Naive thymus-derived CD4-positive, alpha-beta T cell (primary cell): ENCODE data around the gene EPAS1. TPM values are rescaled to one million over a fixed set of nuclear protein-coding genes. Genes with fewer than 3 reads are reported as not detected.
A peak's percentile ranks its signal among the peaks of the same experiment; 100 is the strongest.

Experiments used
- ATAC-seq: fragments of 150-1000 bp; cut with Tn5 transposase; 2 replicates; pipeline ENCODE4 v1.10.0; 2021; ENCODE audit warnings: mild to moderate bottlenecking, moderate library complexity
- CTCF ChIA-PET: fragments of 350-600 bp; sonication (Branson Sonifier 250); formaldehyde crosslinking; loops from one replicate; lab custom pipeline; 2021; ENCODE audit warnings: antibody characterized with exemption; lab: Charles Lee
- POLR2A ChIA-PET: fragments of 350-600 bp; sonication (Branson Sonifier 250); formaldehyde crosslinking; loops from one replicate; lab custom pipeline; 2021; ENCODE audit warnings: antibody characterized with exemption, inconsistent platforms; lab: Charles Lee
- DNase-seq, 9 donors: peaks; one replicate each; pipeline versions ENCODE4 v3.0.0 to v3.0.0-alpha.2; 2020 to 2022; ENCODE audit warnings: mixed read lengths in 1 of 9
- H3K27ac ChIP-seq: one replicate; pipeline ENCODE4 v1.7.0; 2013; ENCODE audit warnings: mild to moderate bottlenecking, low read depth, low read length, moderate library complexity
- H3K27me3 ChIP-seq, 2 donors: one replicate each; pipeline ENCODE4 v1.7.0; 2013; ENCODE audit warnings: low read length in 2 of 2, mild to moderate bottlenecking in 2 of 2, moderate library complexity in 2 of 2; ENCODE audit not compliant: control insufficient read depth in 2 of 2, insufficient read depth in 2 of 2
- H3K36me3 ChIP-seq, 3 experiments: 1 replicate in 2 of 3; 2 replicates in 1 of 3; pipeline ENCODE4 v1.7.0; 2013; ENCODE audit warnings: low read length in 3 of 3, mild to moderate bottlenecking in 3 of 3, moderate library complexity in 1 of 3; ENCODE audit not compliant: insufficient read depth in 3 of 3, control insufficient read depth in 2 of 3
- H3K4me1 ChIP-seq, 2 donors: one replicate each; pipeline ENCODE4 v1.7.0; 2013; ENCODE audit warnings: low read length in 2 of 2, mild to moderate bottlenecking in 2 of 2, moderate library complexity in 1 of 2; ENCODE audit not compliant: control insufficient read depth in 2 of 2, insufficient read depth in 2 of 2
- H3K4me3 ChIP-seq: 2 replicates; pipeline ENCODE4 v1.7.0; 2013; ENCODE audit warnings: mild to moderate bottlenecking, low read length
- H3K9me3 ChIP-seq, 3 experiments: 1 replicate in 2 of 3; 2 replicates in 1 of 3; pipeline ENCODE4 v1.7.0; 2013; ENCODE audit warnings: low read length in 3 of 3; ENCODE audit not compliant: control insufficient read depth in 2 of 3
- H3K27ac Mint-ChIP-seq, 9 donors: one replicate each; pipeline ENCODE4 v1.8.0; 2020 to 2022; ENCODE audit warnings: mixed read lengths in 9 of 9, mild to moderate bottlenecking in 8 of 9, moderate library complexity in 5 of 9, inconsistent platforms in 2 of 9
- H3K27me3 Mint-ChIP-seq, 5 donors: one replicate each; pipeline ENCODE4 v1.8.0; 2021 to 2022; ENCODE audit warnings: mixed read lengths in 5 of 5, mild to moderate bottlenecking in 1 of 5
- H3K36me3 Mint-ChIP-seq, 5 donors: one replicate each; pipeline ENCODE4 v1.8.0; 2020 to 2022; ENCODE audit warnings: mixed read lengths in 5 of 5, mild to moderate bottlenecking in 3 of 5, inconsistent platforms in 1 of 5
- H3K4me1 Mint-ChIP-seq, 7 donors: one replicate each; pipeline ENCODE4 v1.8.0; 2020 to 2022; ENCODE audit warnings: mixed read lengths in 7 of 7, mild to moderate bottlenecking in 3 of 7, inconsistent platforms in 1 of 7
- H3K4me3 Mint-ChIP-seq, 10 donors: one replicate each; pipeline ENCODE4 v1.8.0; 2020 to 2022; ENCODE audit warnings: mild to moderate bottlenecking in 10 of 10, mixed read lengths in 10 of 10, moderate library complexity in 6 of 10, inconsistent platforms in 2 of 10
- H3K9me3 Mint-ChIP-seq, 11 donors: one replicate each; pipeline ENCODE4 v1.8.0; 2020 to 2022; ENCODE audit warnings: mixed read lengths in 11 of 11, mild to moderate bottlenecking in 4 of 11, inconsistent platforms in 1 of 11, moderate library complexity in 1 of 11
- intact Hi-C, 2 donors: fragments of 100-400 bp; cut with micrococcal nuclease; formaldehyde crosslinking; loops; one replicate each; pipeline ENCODE4 v1.15.1; 2023
- polyA plus RNA-seq, 2 donors: library from polyadenylated mRNA; unstranded; fragments of 300-500 nt; fragmentation: Illumina TruSeq; gene quantifications; one replicate each; pipeline ENCODE4 v1.2.3, GENCODE V29; 2021
- total RNA-seq, 6 experiments: library from RNA in 5 of 6; stranded (reverse) in 5 of 6; gene quantifications; 1 replicate in 5 of 6; 2 replicates in 1 of 6; pipeline ENCODE4 v1.2.3 and lab custom pipeline; 2021 to 2026

The EPAS1 gene
- total and polyA plus RNA-seq, 7 experiments from 2014 or later, result 0.18 to 17.0 (median 4.7) TPM; not detected in 1

DNA sequence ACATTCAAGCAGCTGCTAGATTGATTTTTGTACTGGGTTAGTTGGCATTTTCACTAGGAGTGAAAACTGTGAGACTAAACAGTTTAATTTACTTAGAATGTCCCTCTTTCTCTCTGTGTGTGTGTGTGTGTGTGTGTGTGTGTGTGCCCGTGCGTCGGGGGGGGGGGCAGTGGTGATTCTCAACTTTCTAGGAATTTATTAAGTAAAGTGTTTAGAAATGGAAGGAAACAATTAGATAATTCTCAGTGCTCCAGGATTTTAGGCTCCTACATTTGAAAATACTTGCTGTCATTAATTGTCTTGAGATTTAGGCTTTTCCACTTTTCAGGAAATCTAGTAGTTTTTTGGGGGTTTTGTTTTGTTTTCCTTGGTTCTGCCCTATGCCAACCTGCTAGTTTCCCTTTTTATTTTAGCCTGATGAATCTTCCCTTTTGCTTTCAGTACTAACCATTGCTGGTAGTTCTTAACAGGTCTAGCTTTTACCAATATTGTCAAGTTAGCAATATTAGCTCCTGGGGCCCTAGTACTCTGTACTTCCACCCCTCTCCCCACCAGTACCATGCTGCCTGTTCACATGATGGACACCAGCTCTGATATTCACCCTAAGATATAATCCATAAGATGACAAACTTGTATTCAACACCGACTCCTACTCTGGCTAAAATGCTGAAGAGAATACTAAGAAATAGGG is 4.9 kb downstream of the EPAS1 start:
- no peak overlapping the region for H3K4me3 Mint-ChIP-seq
- Histone ChIP-seq H3K4me1 (peaks cover 36 to 40% of the 10 kb centered on the region in 2 donors), H3K36me3 (no peaks in the 10 kb centered on the region), H3K4me3 (no peak overlapping the region), H3K9me3 (no peaks in the 10 kb centered on the region), H3K27me3 (peaks cover 15 to 18% of the 10 kb centered on the region in 2 donors), H3K27ac (no peak overlapping the region)
- peaks cover 29 to 66% (median 56%) of the 10 kb centered on the region in 7 donors for H3K4me1 Mint-ChIP-seq
- CTCF ChIA-PET, result interaction anchor here (0.5 kb wide), 1 partner anchor 373 kb away, joined by 4 read pairs; no protein-coding TSS in a partner anchor
- no peak for ATAC-seq
- H3K27me3 Mint-ChIP-seq, result peaks cover 28 to 85% (median 71%) of the 10 kb centered on the region in 5 donors
- peaks cover 0 to 9% (median 0%) of the 10 kb centered on the region in 5 donors for H3K36me3 Mint-ChIP-seq
- H3K27ac Mint-ChIP-seq, result no peak overlapping the region
- H3K9me3 Mint-ChIP-seq, result peaks cover 0 to 7% (median 0%) of the 10 kb centered on the region in 11 donors
- POLR2A ChIA-PET, result interaction anchor here (0.7 kb wide), 2 partner anchors 37 to 243 kb away, joined by 3 read pairs; no protein-coding TSS in a partner anchor
- intact Hi-C loops, result loop anchor here in 1 of 2 donors (5.0 kb wide), 1 partner anchor 310 kb away; no protein-coding TSS in a partner anchor
- no peak for DNase-seq

DNA sequence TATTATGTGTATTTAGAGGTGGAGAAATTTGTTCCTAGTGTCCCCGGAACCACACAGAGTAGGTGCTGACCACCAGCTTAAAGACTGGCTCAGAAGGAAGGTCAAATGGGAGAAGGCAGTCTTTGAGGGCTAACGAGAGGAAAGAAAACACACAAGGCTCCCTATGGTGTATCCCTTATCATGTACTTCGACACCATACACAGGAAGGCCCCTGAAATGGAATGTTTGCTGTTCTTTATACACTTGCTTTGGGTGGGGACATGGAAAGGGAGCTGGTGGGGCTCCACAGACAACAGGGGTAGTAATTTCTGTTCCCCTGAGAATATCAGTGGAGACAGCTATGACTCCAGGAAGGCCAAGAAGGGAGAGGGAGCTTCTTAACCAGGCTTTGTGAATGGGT is 6.0 kb downstream of the EPAS1 start:
- CTCF ChIA-PET, result no interaction called here
- no peak overlapping the region for H3K27ac Mint-ChIP-seq
- Histone ChIP-seq H3K9me3 (no peaks in the 10 kb centered on the region), H3K27me3 (peaks cover 16 to 18% of the 10 kb centered on the region in 2 donors), H3K36me3 (no peaks in the 10 kb centered on the region), H3K4me1 (peaks cover 30 to 35% of the 10 kb centered on the region in 2 donors), H3K27ac (no peak overlapping the region), H3K4me3 (no peak overlapping the region)
- DNase-seq (no peak), ATAC-seq (no peak)
- H3K4me1 Mint-ChIP-seq, result peaks cover 27 to 59% (median 47%) of the 10 kb centered on the region in 7 donors
- peaks cover 35 to 87% (median 69%) of the 10 kb centered on the region in 5 donors for H3K27me3 Mint-ChIP-seq
- POLR2A ChIA-PET, result interaction anchor here (0.6 kb wide), 1 partner anchor 412 kb away, joined by 3 read pairs; no protein-coding TSS in a partner anchor
- peaks cover 0 to 13% (median 0%) of the 10 kb centered on the region in 5 donors for H3K36me3 Mint-ChIP-seq
- peaks cover 0 to 7% (median 0%) of the 10 kb centered on the region in 11 donors for H3K9me3 Mint-ChIP-seq
- H3K4me3 Mint-ChIP-seq, result no peak overlapping the region
- intact Hi-C loops, result loop anchor here in 1 of 2 donors (5.0 kb wide), 1 partner anchor 311 kb away; no protein-coding TSS in a partner anchor

DNA sequence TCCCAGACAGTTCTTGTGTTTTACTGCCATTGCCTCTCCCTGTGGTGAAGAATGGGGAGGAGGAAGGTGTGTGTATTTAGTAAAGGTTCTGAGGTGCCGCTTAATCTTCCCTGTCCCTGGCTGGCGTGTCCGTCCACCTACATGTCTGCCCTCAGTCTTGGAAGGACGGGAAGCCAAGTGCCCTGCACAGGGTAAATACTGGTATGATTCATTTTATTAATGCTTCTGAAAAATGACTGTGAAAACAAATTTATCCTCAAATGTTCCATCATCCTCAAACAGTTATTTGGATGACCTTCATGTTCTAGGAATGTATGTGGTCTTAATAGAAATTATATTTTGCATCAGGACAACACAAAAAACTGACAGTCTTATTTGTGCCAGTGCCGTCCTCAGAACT is 6.6 kb downstream of the EPAS1 start:
- no peak for ATAC-seq

DNA sequence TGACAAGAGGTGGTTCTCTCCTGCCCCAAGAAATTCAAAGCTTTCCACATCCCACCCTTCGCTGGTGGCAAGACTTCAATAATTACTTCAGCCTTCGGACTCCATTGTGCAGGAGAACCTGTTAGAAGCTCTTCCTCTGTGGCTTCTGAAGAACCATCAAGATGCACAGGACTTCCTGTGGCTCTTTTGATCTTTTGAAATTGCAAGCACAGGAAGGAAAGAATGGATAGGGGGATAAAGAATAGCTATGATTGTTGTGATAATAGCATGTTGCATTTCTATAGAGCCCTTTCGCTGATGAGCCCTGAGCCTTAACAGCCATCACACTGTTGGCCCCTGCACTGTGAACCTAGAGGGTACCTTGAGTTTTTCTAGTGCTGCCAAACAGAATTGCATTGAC is 7.4 kb downstream of the EPAS1 start:
- Histone ChIP-seq H3K9me3 (no peaks in the 10 kb centered on the region), H3K27me3 (peaks cover 11 to 15% of the 10 kb centered on the region in 2 donors), H3K4me1 (peaks cover 16 to 23% of the 10 kb centered on the region in 2 donors), H3K27ac (no peak overlapping the region), H3K4me3 (peak overlapping the region; percentile 20), H3K36me3 (no peaks in the 10 kb centered on the region)
- peaks cover 34 to 85% (median 63%) of the 10 kb centered on the region in 5 donors for H3K27me3 Mint-ChIP-seq
- DNase-seq (peak in 6 of 9 donors; percentile 31 to 66 (median 50)), ATAC-seq (peak; percentile 73)
- H3K27ac Mint-ChIP-seq, result peak overlapping the region in 1 of 9 donors; percentile 69
- H3K4me3 Mint-ChIP-seq, result peak overlapping the region; percentile 63 to 85 (median 73)
- H3K9me3 Mint-ChIP-seq, result peaks cover 0 to 7% (median 0%) of the 10 kb centered on the region in 11 donors
- ChIA-PET CTCF (no interaction called here), POLR2A (no interaction called here)
- H3K36me3 Mint-ChIP-seq, result peaks cover 0 to 15% (median 0%) of the 10 kb centered on the region in 5 donors
- peaks cover 15 to 48% (median 41%) of the 10 kb centered on the region in 7 donors for H3K4me1 Mint-ChIP-seq
- intact Hi-C loops, result loop anchor here in 1 of 2 donors (2.0 to 5.0 kb wide), 2 partner anchors 46 to 312 kb away; no protein-coding TSS in a partner anchor

More for the DNA sequence above, 6.6 kb downstream of the EPAS1 start:
- H3K4me3 ChIP-seq, result no peak overlapping the region
- POLR2A ChIA-PET, result no interaction called here
- H3K36me3 ChIP-seq, result no peaks in the 10 kb centered on the region
- Mint-ChIP-seq H3K9me3 (peaks cover 0 to 7% (median 0%) of the 10 kb centered on the region in 11 donors), H3K27ac (no peak overlapping the region), H3K4me3 (no peak overlapping the region), H3K4me1 (peaks cover 23 to 54% (median 44%) of the 10 kb centered on the region in 7 donors), H3K36me3 (peaks cover 0 to 13% (median 0%) of the 10 kb centered on the region in 5 donors), H3K27me3 (peaks cover 34 to 86% (median 66%) of the 10 kb centered on the region in 5 donors)
- CTCF ChIA-PET, result no interaction called here
- DNase-seq, result no peak
- intact Hi-C loops, result loop anchor here in 1 of 2 donors (2.0 to 5.0 kb wide), 2 partner anchors 47 to 312 kb away; no protein-coding TSS in a partner anchor
- peaks cover 24 to 31% of the 10 kb centered on the region in 2 donors for H3K4me1 ChIP-seq
- no peaks in the 10 kb centered on the region for H3K9me3 ChIP-seq
- H3K27me3 ChIP-seq, result peaks cover 11 to 18% of the 10 kb centered on the region in 2 donors
- H3K27ac ChIP-seq, result no peak overlapping the region

DNA sequence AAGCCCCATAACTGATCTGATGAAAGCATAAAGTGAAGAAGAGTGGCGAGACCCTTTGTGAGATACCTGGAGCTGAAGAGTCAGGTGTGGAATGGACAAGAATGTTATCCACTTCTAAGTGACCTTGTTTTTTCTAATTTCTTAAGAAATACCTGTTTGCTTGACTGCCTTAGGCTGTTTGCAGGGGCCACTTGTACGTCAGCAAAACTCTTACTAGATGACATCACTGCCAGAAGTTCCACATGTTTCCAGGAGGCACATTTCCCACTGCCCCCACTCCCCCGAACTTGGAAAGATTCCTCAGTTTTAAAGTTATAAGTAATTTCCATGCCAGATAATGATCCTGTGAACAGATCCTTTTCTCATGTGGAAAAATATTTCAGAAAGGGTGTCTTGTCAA is 8.0 kb downstream of the EPAS1 start:
- POLR2A ChIA-PET, result no interaction called here
- H3K4me1 ChIP-seq, result peaks cover 16 to 22% of the 10 kb centered on the region in 2 donors
- CTCF ChIA-PET, result no interaction called here
- H3K36me3 Mint-ChIP-seq, result peaks cover 0 to 14% (median 0%) of the 10 kb centered on the region in 5 donors
- H3K9me3 ChIP-seq, result no peaks in the 10 kb centered on the region
- peaks cover 10 to 11% of the 10 kb centered on the region in 2 donors for H3K27me3 ChIP-seq
- H3K36me3 ChIP-seq, result no peaks in the 10 kb centered on the region
- peak overlapping the region; percentile 63 to 85 (median 73) for H3K4me3 Mint-ChIP-seq
- H3K27ac ChIP-seq, result no peak overlapping the region
- H3K27me3 Mint-ChIP-seq, result peaks cover 30 to 83% (median 62%) of the 10 kb centered on the region in 5 donors
- DNase-seq, result no peak
- no peak for ATAC-seq
- H3K27ac Mint-ChIP-seq, result peak overlapping the region in 1 of 9 donors; percentile 69
- peaks cover 16 to 43% (median 38%) of the 10 kb centered on the region in 7 donors for H3K4me1 Mint-ChIP-seq
- peaks cover 0 to 7% (median 0%) of the 10 kb centered on the region in 11 donors for H3K9me3 Mint-ChIP-seq
- H3K4me3 ChIP-seq, result peak overlapping the region; percentile 20
- intact Hi-C loops, result loop anchor here in 1 of 2 donors (2.0 kb wide), 1 partner anchor 46 kb away; no protein-coding TSS in a partner anchor

DNA sequence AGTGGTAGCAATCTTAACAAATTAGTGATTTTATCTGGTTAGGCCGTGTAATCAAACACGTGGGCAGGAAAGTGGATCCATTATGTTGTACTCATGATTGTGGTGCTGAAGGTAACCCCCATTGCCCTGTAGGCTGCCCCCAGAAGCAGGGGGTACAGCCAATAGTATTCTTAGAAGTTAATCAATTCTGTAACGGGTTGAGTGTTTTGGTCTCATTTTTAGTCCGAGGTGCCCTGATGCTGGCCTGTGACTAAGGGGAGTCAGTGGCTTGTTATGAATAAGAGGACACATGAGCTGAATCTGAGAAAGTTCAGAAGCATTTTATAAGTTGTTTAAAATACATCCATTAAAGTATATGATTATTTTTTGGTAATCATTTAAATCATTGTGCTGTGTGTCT is 8.6 kb downstream of the EPAS1 start:
- CTCF ChIA-PET, result no interaction called here

More for the DNA sequence above, 8.6 kb downstream of the EPAS1 start:
- no peak overlapping the region for H3K27ac ChIP-seq
- DNase-seq (no peak), ATAC-seq (no peak)
- Mint-ChIP-seq H3K9me3 (peaks cover 0 to 7% (median 0%) of the 10 kb centered on the region in 11 donors), H3K4me3 (peak overlapping the region in 2 of 10 donors; percentile 63 to 85), H3K4me1 (peaks cover 18 to 42% (median 39%) of the 10 kb centered on the region in 7 donors), H3K27ac (no peak overlapping the region), H3K27me3 (peaks cover 30 to 82% (median 59%) of the 10 kb centered on the region in 5 donors), H3K36me3 (peaks cover 0 to 14% (median 0%) of the 10 kb centered on the region in 5 donors)
- no peak overlapping the region for H3K4me3 ChIP-seq
- H3K36me3 ChIP-seq, result no peaks in the 10 kb centered on the region
- intact Hi-C loops, result loop anchor here in 1 of 2 donors (2.0 kb wide), 1 partner anchor 45 kb away; no protein-coding TSS in a partner anchor
- peaks cover 16 to 22% of the 10 kb centered on the region in 2 donors for H3K4me1 ChIP-seq
- POLR2A ChIA-PET, result no interaction called here
- H3K27me3 ChIP-seq, result peaks cover 5 to 7% of the 10 kb centered on the region in 2 donors
- no peaks in the 10 kb centered on the region for H3K9me3 ChIP-seq
